Natural killer cell (primary cell): ENCODE results near the gene ASB4. TPM values are rescaled to one million over a fixed set of nuclear protein-coding genes. Genes with fewer than 3 reads are reported as not detected.

Source experiments
- ATAC-seq, 3 donors: fragments of 150-1000 bp in 2 of 3; fragments of 200-7000 bp in 1 of 3; cut with Tn5 transposase; 1 replicate in 1 of 3; 2 replicates in 2 of 3; pipeline ENCODE4 v1.10.0; 2021; ENCODE audit warnings: mild to moderate bottlenecking in 2 of 3, moderate library complexity in 2 of 3
- DNase-seq, 2 donors: peaks; one replicate each; pipeline versions ENCODE4 v3.0.0 to v3.0.0-alpha.2; 2013 to 2021; ENCODE audit warnings: mixed read lengths in 1 of 2
- H3K27ac ChIP-seq: one replicate; pipeline ENCODE4 v1.5.1; 2013; ENCODE audit warnings: mild to moderate bottlenecking, low read length
- H3K27me3 ChIP-seq: one replicate; pipeline ENCODE4 v1.6.1; 2013; ENCODE audit warnings: low read length; ENCODE audit not compliant: control insufficient read depth, insufficient read depth
- H3K36me3 ChIP-seq: one replicate; pipeline ENCODE4 v1.6.1; 2013; ENCODE audit warnings: low read length; ENCODE audit not compliant: control insufficient read depth, insufficient read depth
- H3K4me1 ChIP-seq: one replicate; pipeline ENCODE4 v1.6.1; 2013; ENCODE audit warnings: low read length; ENCODE audit not compliant: control insufficient read depth, insufficient read depth
- H3K4me3 ChIP-seq: one replicate; pipeline ENCODE4 v1.5.1; 2013; ENCODE audit warnings: low read length
- H3K9me3 ChIP-seq: one replicate; pipeline ENCODE4 v1.6.1; 2013; ENCODE audit warnings: low read length; ENCODE audit not compliant: control insufficient read depth, insufficient read depth
- H3K27ac Mint-ChIP-seq, 2 donors: one replicate each; pipeline ENCODE4 v1.8.0; 2022; ENCODE audit warnings: mild to moderate bottlenecking in 2 of 2, mixed read lengths in 2 of 2, moderate library complexity in 1 of 2
- H3K27me3 Mint-ChIP-seq, 2 donors: one replicate each; pipeline ENCODE4 v1.8.0; 2022; ENCODE audit warnings: low read depth in 2 of 2, mixed read lengths in 2 of 2
- H3K36me3 Mint-ChIP-seq: one replicate; pipeline ENCODE4 v1.8.0; 2022; ENCODE audit warnings: mixed read lengths
- H3K4me1 Mint-ChIP-seq, 2 donors: one replicate each; pipeline ENCODE4 v1.8.0; 2022; ENCODE audit warnings: mixed read lengths in 2 of 2
- H3K4me3 Mint-ChIP-seq: one replicate; pipeline ENCODE4 v1.8.0; 2022; ENCODE audit warnings: mild to moderate bottlenecking, moderate library complexity, mixed read lengths
- H3K9me3 Mint-ChIP-seq, 2 donors: one replicate each; pipeline ENCODE4 v1.8.0; 2022; ENCODE audit warnings: mixed read lengths in 2 of 2
- WGBS: methylation state at CpG from one replicate; pipeline ENCODE4 v1.1.7; 2013; ENCODE audit warnings: missing lambda C conversion rate; ENCODE audit not compliant: insufficient coverage; 5-methylcytosine and 5-hydroxymethylcytosine counted together
- intact Hi-C: fragments of 100-400 bp; cut with micrococcal nuclease; formaldehyde crosslinking; loops from one replicate; pipeline ENCODE4 v1.14.2; 2022
- total RNA-seq, 4 donors: library from RNA; stranded (reverse); fragments of 120-200 nt in 1 of 4; gene quantifications; one replicate each; pipeline versions ENCODE4 v1.2.3 to v1.2.4, GENCODE V29; 2013 to 2022
- TF ChIP-seq, protein P1 (sequence below): fragments of 200-600 bp; IDR thresholded peaks from one replicate; pipeline ENCODE4 v1.8.0; 2022; ENCODE audit warnings: antibody characterized with exemption

ASB4 gene
- total RNA-seq, 3 donors from 2014 or later (not counting 1 experiment from before 2014, with no cell fraction given) = not detected

DNA sequence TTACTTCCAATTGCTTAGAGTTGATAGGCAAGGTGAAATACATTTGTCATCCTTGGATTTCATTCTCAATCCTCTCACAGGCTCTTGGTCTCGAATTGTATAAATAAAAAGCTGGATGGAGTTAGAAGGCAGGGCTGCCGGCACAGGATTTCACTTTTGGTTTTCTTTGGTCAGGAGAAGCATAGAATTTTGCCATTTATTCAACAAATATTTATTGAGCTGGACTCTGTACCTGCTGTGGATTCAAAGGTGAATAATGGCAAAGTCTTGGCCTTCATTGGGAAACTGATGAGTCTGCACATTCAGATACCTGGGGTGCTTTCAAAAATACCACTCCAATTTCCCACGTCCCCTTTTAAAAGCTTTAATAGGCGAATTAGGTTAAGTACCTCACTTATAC, 60.9 kb downstream of the ASB4 start:
- H3K4me1 ChIP-seq = no peaks in the 10 kb centered on the region
- no peaks in the 10 kb centered on the region for H3K27me3 ChIP-seq
- peaks cover 6% of the 10 kb centered on the region in 2 donors for H3K4me1 Mint-ChIP-seq
- no peaks in the 10 kb centered on the region for H3K9me3 ChIP-seq
- H3K27me3 Mint-ChIP-seq = peaks cover under 1 to 3% of the 10 kb centered on the region in 2 donors
- 86% methylated on average over 3 of the region's 4 CpGs for WGBS
- TF ChIP-seq, protein P1, sequence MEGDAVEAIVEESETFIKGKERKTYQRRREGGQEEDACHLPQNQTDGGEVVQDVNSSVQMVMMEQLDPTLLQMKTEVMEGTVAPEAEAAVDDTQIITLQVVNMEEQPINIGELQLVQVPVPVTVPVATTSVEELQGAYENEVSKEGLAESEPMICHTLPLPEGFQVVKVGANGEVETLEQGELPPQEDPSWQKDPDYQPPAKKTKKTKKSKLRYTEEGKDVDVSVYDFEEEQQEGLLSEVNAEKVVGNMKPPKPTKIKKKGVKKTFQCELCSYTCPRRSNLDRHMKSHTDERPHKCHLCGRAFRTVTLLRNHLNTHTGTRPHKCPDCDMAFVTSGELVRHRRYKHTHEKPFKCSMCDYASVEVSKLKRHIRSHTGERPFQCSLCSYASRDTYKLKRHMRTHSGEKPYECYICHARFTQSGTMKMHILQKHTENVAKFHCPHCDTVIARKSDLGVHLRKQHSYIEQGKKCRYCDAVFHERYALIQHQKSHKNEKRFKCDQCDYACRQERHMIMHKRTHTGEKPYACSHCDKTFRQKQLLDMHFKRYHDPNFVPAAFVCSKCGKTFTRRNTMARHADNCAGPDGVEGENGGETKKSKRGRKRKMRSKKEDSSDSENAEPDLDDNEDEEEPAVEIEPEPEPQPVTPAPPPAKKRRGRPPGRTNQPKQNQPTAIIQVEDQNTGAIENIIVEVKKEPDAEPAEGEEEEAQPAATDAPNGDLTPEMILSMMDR = no peak
- no peak overlapping the region for H3K4me3 Mint-ChIP-seq
- DNase-seq (no peak), ATAC-seq (no peak)
- H3K27ac Mint-ChIP-seq = no peak overlapping the region
- H3K27ac ChIP-seq = no peak overlapping the region
- H3K4me3 ChIP-seq = no peak overlapping the region
- intact Hi-C loops = no loop called here
- no peaks in the 10 kb centered on the region for H3K36me3 ChIP-seq
- H3K36me3 Mint-ChIP-seq = no peaks in the 10 kb centered on the region
- H3K9me3 Mint-ChIP-seq = no peaks in the 10 kb centered on the region

DNA sequence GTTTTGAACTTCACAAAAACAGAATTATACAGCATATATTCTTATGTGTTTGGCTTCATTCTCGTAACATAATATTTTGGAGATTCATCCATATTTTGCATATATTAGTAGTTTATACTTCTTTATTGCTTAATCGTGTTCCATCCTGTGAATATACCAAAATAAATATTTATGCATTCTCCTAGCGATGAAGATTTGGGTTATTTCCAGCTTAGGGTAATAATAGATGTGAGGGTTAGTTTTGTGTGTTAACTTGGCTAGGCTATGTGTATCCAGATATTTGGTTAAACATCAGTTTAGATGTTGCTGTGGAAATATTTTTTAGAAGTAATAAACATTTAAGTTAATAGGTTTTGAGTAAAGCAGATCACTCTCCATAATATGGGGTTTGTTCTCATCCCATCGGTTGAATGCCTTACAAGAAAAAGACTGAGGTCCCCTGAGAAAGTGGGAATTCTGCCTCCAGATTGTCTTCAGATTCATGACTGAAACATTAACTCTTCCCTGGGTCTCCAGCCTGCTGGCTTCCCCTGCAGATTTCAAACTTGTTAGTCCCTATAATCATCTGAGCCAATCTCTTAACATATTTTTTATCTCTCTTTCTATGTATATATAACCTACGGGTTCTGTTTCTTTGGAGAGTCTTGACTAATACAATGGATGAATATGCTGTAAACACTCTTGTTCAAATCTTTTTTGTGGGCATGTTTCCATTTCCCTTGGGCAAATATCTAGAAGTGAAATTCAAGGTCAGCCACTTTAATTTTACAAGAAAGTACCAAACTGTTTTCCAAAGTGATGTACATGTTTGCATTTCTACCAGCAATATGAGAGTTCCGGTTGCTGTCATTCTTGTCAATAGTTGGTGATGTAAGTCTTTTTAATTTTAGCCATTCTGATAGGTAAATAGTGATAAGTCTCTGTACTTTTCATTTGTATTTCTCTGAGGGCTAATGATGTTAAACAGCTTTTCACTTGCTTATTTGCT, 61.9 kb downstream of the ASB4 start:
- intact Hi-C loops = no loop called here
- H3K4me1 Mint-ChIP-seq = peaks cover 6% of the 10 kb centered on the region in 2 donors
- no peaks in the 10 kb centered on the region for H3K4me1 ChIP-seq
- H3K9me3 Mint-ChIP-seq = no peaks in the 10 kb centered on the region
- H3K4me3 Mint-ChIP-seq = no peak overlapping the region
- no peak overlapping the region for H3K4me3 ChIP-seq
- DNase-seq = no peak
- no peaks in the 10 kb centered on the region for H3K9me3 ChIP-seq
- no peaks in the 10 kb centered on the region for H3K27me3 Mint-ChIP-seq
- H3K27ac ChIP-seq = no peak overlapping the region
- H3K27ac Mint-ChIP-seq = no peak overlapping the region
- 97% methylated on average over 3 of the region's 6 CpGs for WGBS
- no peaks in the 10 kb centered on the region for H3K36me3 ChIP-seq
- no peaks in the 10 kb centered on the region for H3K36me3 Mint-ChIP-seq
- TF ChIP-seq, protein P1 = no peak
- no peak for ATAC-seq
- no peaks in the 10 kb centered on the region for H3K27me3 ChIP-seq

DNA sequence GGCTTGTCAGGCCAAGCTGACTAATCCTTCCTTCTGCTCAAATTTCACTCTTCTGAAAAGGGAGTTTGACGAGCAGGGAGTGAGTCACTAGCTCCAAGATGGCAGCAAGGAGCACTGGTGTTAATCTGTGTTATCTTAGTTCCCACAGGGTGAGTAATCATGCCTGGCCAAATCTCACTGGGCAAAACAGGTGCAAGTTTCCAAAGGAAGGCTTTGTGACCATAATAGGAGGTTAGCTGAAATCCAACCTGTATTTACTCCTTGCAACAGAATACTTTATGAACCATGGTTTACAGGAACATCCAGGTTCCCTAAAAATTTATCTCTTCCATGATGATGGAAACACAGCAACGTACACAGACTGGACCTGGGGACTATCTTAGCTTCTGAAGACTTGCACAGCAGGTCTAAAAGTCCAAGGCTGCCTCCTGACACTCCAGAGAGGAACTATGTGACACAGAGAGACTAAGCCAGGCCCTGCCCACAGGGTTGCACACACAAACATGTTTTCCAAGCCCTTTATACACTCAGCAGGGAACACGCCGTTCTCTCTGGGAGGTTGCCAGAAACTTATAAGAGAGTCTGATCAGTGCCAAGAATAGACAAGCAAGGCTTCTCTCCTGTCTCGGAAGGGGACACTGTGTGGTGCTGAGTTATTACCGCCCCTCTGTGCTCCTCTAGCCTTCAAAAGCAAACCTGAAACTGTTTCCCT, 64.2 kb downstream of the ASB4 start:
- Mint-ChIP-seq H3K9me3 (no peaks in the 10 kb centered on the region), H3K36me3 (no peaks in the 10 kb centered on the region), H3K27me3 (peaks cover 3 to 10% of the 10 kb centered on the region in 2 donors), H3K4me1 (peaks cover 6% of the 10 kb centered on the region in 2 donors), H3K4me3 (no peak overlapping the region), H3K27ac (no peak overlapping the region)
- 88% methylated on average over 6 of the region's 6 CpGs for WGBS
- intact Hi-C loops = no loop called here
- Histone ChIP-seq H3K36me3 (no peaks in the 10 kb centered on the region), H3K4me1 (no peaks in the 10 kb centered on the region), H3K27ac (no peak overlapping the region), H3K4me3 (no peak overlapping the region), H3K27me3 (no peaks in the 10 kb centered on the region), H3K9me3 (no peaks in the 10 kb centered on the region)
- no peak for DNase-seq
- TF ChIP-seq, protein P1 = no peak
- no peak for ATAC-seq
